ENCODE measurements around the gene HDGFL2. TPM values are rescaled to one million over a fixed set of nuclear protein-coding genes. Genes with fewer than 3 reads are reported as not detected.

The HDGFL2 gene
- total RNA-seq: 10 to 100 TPM; 56.5 to 58.0 TPM

GRCh38 chr19:4472174-4472974 is at the start of gene HDGFL2:
Gene HDGFL2 (plus strand): TSS chr19:4472297. CDS start chr19:4472351, 54 bp downstream.
- H3K27ac Mint-ChIP-seq: peak within 1 kb of the TSS; percentile 84
- POLR2A ChIA-PET: interaction anchor here (0.8 to 2.9 kb wide), 9 partner anchors 15 to 487 kb away, joined by 3 to 33 read pairs (median 4); partner anchors contain the start of genes CHAF1A, EEF2, MPND and PIAS4
- peaks cover 19% of the 10 kb centered on the region for H3K4me1 Mint-ChIP-seq
- no peak for ATAC-seq (ENCODE audit: low read depth)
- H3K27me3 Mint-ChIP-seq: no peaks in the 10 kb centered on the region
- DNase-seq: peak; percentile 95
- H3K4me3 Mint-ChIP-seq: peak within 1 kb of the TSS; percentile 88
- peaks cover 5% of the 10 kb centered on the region for H3K36me3 Mint-ChIP-seq
- no peaks in the 10 kb centered on the region for H3K9me3 Mint-ChIP-seq

DNA sequence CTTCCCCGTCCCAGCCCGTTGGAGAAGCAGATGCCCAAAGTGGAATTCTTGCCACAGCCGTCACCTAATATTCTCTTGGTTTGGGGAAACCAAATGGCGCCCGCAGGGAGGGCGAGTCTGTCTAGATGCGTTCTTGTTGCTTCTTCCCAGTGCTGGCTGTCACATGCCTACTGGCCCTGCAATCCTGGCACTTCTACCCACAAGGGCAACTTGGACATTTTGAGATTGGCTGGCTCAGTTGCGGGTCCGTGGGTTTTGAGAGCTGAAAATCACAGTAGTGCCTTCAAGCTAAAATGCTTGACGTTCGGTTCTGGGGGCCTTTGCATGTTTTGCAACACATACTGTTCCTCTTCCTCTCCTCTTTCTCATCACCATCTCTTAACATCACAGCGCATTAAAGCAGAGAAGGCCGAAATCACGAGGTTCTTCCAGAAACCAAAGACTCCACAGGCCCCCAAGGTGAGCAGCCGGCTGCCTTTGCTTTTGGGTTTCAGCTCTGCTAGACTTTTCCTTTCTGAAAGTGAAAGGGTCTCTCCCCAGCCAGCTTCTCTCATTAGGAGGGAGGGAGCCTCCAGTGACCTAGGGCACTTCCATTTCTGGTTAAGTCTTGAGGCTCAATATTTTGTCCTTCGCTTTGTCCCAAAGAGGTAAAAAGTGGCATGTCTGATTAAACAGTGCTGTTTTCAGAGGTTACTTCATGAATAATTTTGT is 48.5 kb upstream of the HDGFL2 start:
- no peak overlapping the region for H3K4me3 Mint-ChIP-seq
- ATAC-seq (ENCODE audit: low read depth) (no peak), DNase-seq (no peak)
- no peaks in the 10 kb centered on the region for H3K9me3 Mint-ChIP-seq
- no peaks in the 10 kb centered on the region for H3K27me3 Mint-ChIP-seq
- H3K36me3 Mint-ChIP-seq: peaks cover 13% of the 10 kb centered on the region
- peaks cover 13% of the 10 kb centered on the region for H3K4me1 Mint-ChIP-seq
- POLR2A ChIA-PET: interaction anchor here (1.8 kb wide), 1 partner anchor 9 kb away, joined by 4 read pairs; no protein-coding TSS in a partner anchor
- peak overlapping the region; percentile 62 for H3K27ac Mint-ChIP-seq

GRCh38 chr19:4425537-4425936 is 46.6 kb upstream of the HDGFL2 start:
- Mint-ChIP-seq H3K4me3 (no peak overlapping the region), H3K27me3 (no peaks in the 10 kb centered on the region), H3K36me3 (peaks cover 22% of the 10 kb centered on the region), H3K9me3 (no peaks in the 10 kb centered on the region), H3K4me1 (peaks cover 11% of the 10 kb centered on the region), H3K27ac (no peak overlapping the region)
- POLR2A ChIA-PET: no interaction called here
- ATAC-seq (ENCODE audit: low read depth) (no peak), DNase-seq (no peak)

- Mint-ChIP-seq H3K36me3 (peaks cover 18% of the 10 kb centered on the region), H3K4me1 (peaks cover 6% of the 10 kb centered on the region), H3K4me3 (no peak overlapping the region), H3K27me3 (no peaks in the 10 kb centered on the region), H3K27ac (no peak overlapping the region), H3K9me3 (no peaks in the 10 kb centered on the region)
- POLR2A ChIA-PET: interaction anchor here (1.3 kb wide), 1 partner anchor 9 kb away, joined by 4 read pairs; no protein-coding TSS in a partner anchor
- ATAC-seq (ENCODE audit: low read depth) (no peak), DNase-seq (no peak)
These were observed 43.6 kb upstream of the HDGFL2 start for GRCh38 chr19:4428326-4428975.

GRCh38 chr19:4429256-4429655 is 42.8 kb upstream of the HDGFL2 start:
- H3K4me1 Mint-ChIP-seq: peaks cover 2% of the 10 kb centered on the region
- ATAC-seq (ENCODE audit: low read depth) (no peak), DNase-seq (no peak)
- no peaks in the 10 kb centered on the region for H3K27me3 Mint-ChIP-seq
- POLR2A ChIA-PET: interaction anchor here (1.3 kb wide), 1 partner anchor 8 kb away, joined by 4 read pairs; no protein-coding TSS in a partner anchor
- no peak overlapping the region for H3K4me3 Mint-ChIP-seq
- H3K36me3 Mint-ChIP-seq: peaks cover 18% of the 10 kb centered on the region
- no peaks in the 10 kb centered on the region for H3K9me3 Mint-ChIP-seq
- H3K27ac Mint-ChIP-seq: no peak overlapping the region

GRCh38 chr19:4429771-4430171 is 42.3 kb upstream of the HDGFL2 start:
- Mint-ChIP-seq H3K4me1 (peaks cover 2% of the 10 kb centered on the region), H3K9me3 (no peaks in the 10 kb centered on the region), H3K27ac (peak overlapping the region; percentile 45), H3K4me3 (no peak overlapping the region), H3K36me3 (peaks cover 23% of the 10 kb centered on the region), H3K27me3 (no peaks in the 10 kb centered on the region)
- no peak for ATAC-seq (ENCODE audit: low read depth)
- POLR2A ChIA-PET: no interaction called here
- DNase-seq: no peak

- no peaks in the 10 kb centered on the region for H3K9me3 Mint-ChIP-seq
- H3K4me1 Mint-ChIP-seq: peaks cover 2% of the 10 kb centered on the region
- peaks cover 23% of the 10 kb centered on the region for H3K36me3 Mint-ChIP-seq
- H3K27ac Mint-ChIP-seq: no peak overlapping the region
- POLR2A ChIA-PET: no interaction called here
- H3K4me3 Mint-ChIP-seq: no peak overlapping the region
- ATAC-seq (ENCODE audit: low read depth): no peak
- H3K27me3 Mint-ChIP-seq: no peaks in the 10 kb centered on the region
- DNase-seq: no peak
These were observed 41.3 kb upstream of the HDGFL2 start for GRCh38 chr19:4430760-4431159.

DNA sequence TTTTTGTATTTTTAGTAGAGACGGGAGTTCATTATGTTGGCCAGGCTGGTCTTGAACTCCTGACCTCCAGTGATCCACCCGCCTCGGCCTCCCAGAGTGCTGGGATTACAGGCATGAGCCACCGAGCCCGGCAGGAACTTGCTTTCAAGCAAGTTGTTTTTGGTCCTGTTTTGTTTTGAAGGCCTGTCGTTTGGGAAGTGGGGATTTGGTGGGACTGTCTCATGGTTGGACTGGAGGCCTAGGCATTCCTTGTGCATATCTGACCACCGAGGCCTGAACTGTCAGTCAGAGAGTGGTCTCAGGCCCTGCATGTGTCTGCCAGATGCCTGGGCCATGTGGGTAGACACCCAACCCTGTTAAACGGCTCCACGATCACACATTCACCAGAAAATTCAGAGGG is 40.8 kb upstream of the HDGFL2 start:
- Mint-ChIP-seq H3K9me3 (no peaks in the 10 kb centered on the region), H3K27ac (no peak overlapping the region), H3K27me3 (no peaks in the 10 kb centered on the region), H3K36me3 (peaks cover 20% of the 10 kb centered on the region), H3K4me1 (no peaks in the 10 kb centered on the region), H3K4me3 (no peak overlapping the region)
- ATAC-seq (ENCODE audit: low read depth): no peak
- POLR2A ChIA-PET: no interaction called here
- no peak for DNase-seq

DNA sequence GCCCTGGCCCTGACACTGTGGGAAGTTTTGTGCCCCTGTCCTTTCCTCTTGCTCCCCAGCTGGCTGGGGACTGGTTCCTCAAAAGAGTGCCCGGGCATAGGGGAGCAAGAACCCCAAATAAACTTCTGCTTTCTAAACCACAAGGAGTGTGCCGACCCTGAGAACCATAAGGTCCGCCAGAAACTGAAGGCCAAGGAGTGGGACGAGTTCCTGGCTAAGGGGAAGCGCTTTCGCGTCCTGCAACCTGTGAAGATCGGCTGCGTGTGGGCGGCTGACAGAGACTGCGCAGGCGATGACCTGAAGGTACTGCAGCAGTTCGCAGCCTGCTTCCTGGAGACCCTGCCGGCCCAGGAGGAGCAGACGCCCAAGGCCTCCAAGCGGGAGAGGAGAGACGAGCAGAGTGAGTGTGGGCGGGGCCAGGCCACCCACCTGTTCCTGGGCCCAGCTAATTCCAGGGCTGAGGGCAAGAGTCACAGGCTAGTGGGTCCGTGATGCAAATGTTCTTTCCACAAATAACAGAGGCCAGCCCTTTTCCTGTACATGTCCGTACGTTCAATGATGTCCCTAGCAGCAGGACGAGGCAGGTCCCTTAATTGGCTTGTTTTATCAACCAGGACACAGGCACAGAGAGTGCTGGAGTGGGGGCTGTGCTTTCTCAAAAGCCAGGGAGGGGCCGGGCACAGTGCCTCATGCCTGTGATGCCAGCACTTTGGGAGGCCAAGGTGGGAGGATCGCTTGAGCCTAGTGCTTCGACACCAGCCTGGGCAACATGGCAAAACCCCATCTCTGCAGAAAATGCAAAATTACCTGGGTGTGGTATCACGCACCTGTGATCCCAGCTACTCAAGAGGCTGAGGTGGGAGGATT is 40.1 kb upstream of the HDGFL2 start:
- no peak for ATAC-seq (ENCODE audit: low read depth)
- Mint-ChIP-seq H3K27ac (no peak overlapping the region), H3K36me3 (peaks cover 20% of the 10 kb centered on the region), H3K4me3 (no peak overlapping the region), H3K27me3 (no peaks in the 10 kb centered on the region), H3K4me1 (no peaks in the 10 kb centered on the region), H3K9me3 (no peaks in the 10 kb centered on the region)
- DNase-seq: no peak
- POLR2A ChIA-PET: no interaction called here

DNA sequence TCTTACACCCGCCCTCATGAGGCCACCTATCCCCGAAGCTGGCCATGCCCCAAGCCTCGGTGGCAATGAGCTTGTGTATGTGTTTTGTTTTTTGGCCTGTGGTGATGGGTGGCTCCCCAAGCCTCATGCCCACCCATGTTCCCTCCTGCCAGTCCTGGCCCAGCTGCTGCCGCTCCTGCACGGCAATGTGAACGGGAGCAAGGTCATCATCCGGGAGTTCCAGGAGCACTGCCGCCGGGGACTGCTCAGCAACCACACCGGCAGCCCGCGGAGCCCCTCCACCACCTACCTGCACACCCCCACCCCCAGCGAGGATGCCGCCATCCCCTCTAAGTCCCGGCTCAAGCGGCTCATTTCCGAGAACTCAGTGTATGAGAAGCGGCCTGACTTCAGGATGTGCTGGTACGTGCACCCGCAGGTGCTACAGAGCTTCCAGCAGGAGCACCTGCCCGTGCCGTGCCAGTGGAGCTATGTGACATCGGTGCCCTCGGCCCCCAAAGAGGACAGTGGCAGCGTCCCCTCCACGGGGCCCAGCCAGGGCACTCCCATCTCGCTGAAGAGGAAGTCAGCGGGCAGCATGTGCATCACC is 39.1 kb upstream of the HDGFL2 start:
- no peak for ATAC-seq (ENCODE audit: low read depth)
- no peak overlapping the region for H3K27ac Mint-ChIP-seq
- DNase-seq: no peak
- H3K36me3 Mint-ChIP-seq: peaks cover 22% of the 10 kb centered on the region
- H3K9me3 Mint-ChIP-seq: no peaks in the 10 kb centered on the region
- POLR2A ChIA-PET: interaction anchor here (0.6 to 0.8 kb wide), 2 partner anchors 15 to 108 kb away, joined by 3 read pairs; no protein-coding TSS in a partner anchor
- no peaks in the 10 kb centered on the region for H3K27me3 Mint-ChIP-seq
- no peaks in the 10 kb centered on the region for H3K4me1 Mint-ChIP-seq
- no peak overlapping the region for H3K4me3 Mint-ChIP-seq

DNA sequence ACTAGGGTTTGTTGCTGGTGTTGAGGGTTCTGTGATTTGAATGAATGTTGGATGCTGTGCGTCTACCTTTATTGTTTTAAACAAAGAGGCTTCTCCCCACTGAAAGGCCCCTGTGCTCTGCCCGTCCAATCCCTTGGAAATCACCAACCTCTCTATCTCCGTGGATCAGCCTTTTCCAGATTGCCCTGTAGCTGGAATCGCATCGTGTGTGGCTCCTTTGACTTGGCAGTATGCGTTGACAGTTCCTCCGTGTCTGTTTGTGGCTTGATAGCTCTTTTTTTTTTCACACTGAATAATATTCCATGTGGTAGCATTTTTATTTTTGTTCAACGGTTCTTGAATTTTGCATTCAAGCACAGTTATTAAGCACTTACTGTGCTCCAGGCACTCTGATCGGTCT is 37.7 kb upstream of the HDGFL2 start:
- no peak for ATAC-seq (ENCODE audit: low read depth)
- DNase-seq: no peak
- Mint-ChIP-seq H3K9me3 (no peaks in the 10 kb centered on the region), H3K27me3 (no peaks in the 10 kb centered on the region), H3K27ac (no peak overlapping the region), H3K4me3 (no peak overlapping the region), H3K4me1 (no peaks in the 10 kb centered on the region), H3K36me3 (peaks cover 21% of the 10 kb centered on the region)
- POLR2A ChIA-PET: no interaction called here

DNA sequence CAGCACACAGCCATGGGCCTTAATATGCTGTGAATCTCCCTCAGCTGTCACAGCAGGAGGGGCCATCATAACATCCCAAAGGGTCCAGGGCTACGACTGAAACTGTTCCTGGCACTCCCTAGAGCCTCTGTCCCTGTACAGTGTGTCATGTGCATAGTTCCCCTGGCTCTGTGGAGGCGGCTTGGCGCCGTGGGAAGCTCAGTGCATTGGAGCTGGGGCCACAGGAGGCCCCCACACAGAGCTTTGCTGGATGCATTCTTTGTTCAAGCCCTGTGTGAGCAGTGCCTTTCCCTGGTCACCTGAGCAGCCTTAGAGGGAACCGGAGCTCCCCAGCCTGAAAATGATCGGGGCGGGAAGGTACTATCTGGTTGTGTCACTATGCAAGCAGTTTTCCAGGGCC is 35.9 kb upstream of the HDGFL2 start:
- ATAC-seq (ENCODE audit: low read depth) (no peak), DNase-seq (no peak)
- no peak overlapping the region for H3K27ac Mint-ChIP-seq
- H3K9me3 Mint-ChIP-seq: no peaks in the 10 kb centered on the region
- H3K4me3 Mint-ChIP-seq: no peak overlapping the region
- peaks cover 16% of the 10 kb centered on the region for H3K36me3 Mint-ChIP-seq
- POLR2A ChIA-PET: no interaction called here
- no peaks in the 10 kb centered on the region for H3K27me3 Mint-ChIP-seq
- H3K4me1 Mint-ChIP-seq: no peaks in the 10 kb centered on the region
